Keratinocyte (primary cell): Measurements from ENCODE around the gene RHBDD1.

ENCODE experiments used
- CTCF ChIP-seq, 3 experiments: IDR thresholded peaks in 1 of 3; conservative IDR thresholded peaks in 1 of 3; optimal IDR thresholded peaks in 1 of 3; 2 replicates in 2 of 3; 3 replicates in 1 of 3; pipeline versions ENCODE3 to v1.5.1; 2011; ENCODE audit warnings: low read length in 3 of 3, mild to moderate bottlenecking in 3 of 3, moderate library complexity in 2 of 3, control low read depth in 1 of 3, inconsistent platforms in 1 of 3; ENCODE audit not compliant: insufficient read depth in 2 of 3; ENCODE audit errors: extremely low read depth in 1 of 3
- EZH2 ChIP-seq: IDR thresholded peaks from one replicate; pipeline ENCODE4 v1.6.1; 2012; ENCODE audit warnings: inconsistent platforms, mild to moderate bottlenecking, low read length, moderate library complexity

DNA sequence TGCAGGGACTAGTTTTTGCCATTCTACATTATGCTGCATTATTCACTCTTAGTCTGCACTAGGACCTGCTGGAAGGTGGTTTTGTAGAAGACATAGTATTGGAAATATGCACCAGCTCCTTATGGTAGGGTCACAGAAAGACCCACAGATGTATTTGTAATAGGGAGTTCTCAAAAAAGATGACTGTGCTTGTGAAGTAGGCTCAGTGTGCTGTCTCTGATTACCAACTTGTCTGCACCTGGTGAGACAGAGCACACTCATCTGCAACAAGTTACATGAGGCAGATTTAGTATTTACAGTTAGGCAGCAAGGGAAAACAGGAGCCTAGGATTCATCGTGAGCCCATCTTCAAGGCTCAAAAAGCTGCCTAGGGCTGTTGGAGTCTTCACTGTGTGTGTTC, 29.4 kb downstream of the RHBDD1 start:
- TF ChIP-seq CTCF (optimal IDR thresholded peaks at IDR 0.05 in 1 of 3, IDR thresholded peaks at IDR 0.05 in 1 of 3, conservative IDR thresholded peaks at IDR 0.05 in 1 of 3; ENCODE audit: extremely low read depth in 1 of 3, insufficient read depth in 2 of 3, low read length in 3 of 3) = no peak
- TF ChIP-seq EZH2 = no peak
